GM12865 (cell line): ENCODE data around the gene HERC3.

Experiments used
- DNase-seq: peaks from one replicate; pipeline ENCODE4 v3.0.0; 2010; ENCODE audit warnings: low read depth
- H3K4me3 ChIP-seq: 2 replicates; pipeline ENCODE4 v1.5.1; 2011; ENCODE audit warnings: mild to moderate bottlenecking, low read depth, low read length, control low read depth
- TF ChIP-seq, protein P1 (sequence below): IDR thresholded peaks from 2 replicates; pipeline ENCODE4 v1.5.1; 2011; ENCODE audit warnings: low read length, control low read depth, low read depth, inconsistent platforms; ENCODE audit not compliant: insufficient read depth; ENCODE audit errors: missing control alignments

HERC3 gene

DNA sequence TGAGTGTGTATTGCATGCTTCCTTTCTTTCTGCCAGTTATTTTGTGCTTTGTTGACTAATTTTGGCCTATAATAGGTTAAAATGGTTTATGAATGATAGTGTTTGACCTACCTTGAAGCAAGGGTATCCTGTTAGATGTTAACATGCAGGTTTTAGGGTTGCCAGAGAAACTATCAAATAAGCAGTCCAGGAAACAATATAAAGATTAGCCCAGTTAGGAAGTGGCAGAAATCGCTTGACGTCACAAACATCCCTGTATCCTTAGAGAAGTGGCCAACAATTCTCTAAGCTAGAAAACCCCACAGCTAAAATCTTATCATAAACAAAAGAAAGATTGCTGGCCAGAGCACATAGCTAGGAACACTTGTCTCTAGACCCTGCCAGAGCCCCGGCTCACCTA is 101.5 kb downstream of the HERC3 start:
- TF ChIP-seq, protein P1, sequence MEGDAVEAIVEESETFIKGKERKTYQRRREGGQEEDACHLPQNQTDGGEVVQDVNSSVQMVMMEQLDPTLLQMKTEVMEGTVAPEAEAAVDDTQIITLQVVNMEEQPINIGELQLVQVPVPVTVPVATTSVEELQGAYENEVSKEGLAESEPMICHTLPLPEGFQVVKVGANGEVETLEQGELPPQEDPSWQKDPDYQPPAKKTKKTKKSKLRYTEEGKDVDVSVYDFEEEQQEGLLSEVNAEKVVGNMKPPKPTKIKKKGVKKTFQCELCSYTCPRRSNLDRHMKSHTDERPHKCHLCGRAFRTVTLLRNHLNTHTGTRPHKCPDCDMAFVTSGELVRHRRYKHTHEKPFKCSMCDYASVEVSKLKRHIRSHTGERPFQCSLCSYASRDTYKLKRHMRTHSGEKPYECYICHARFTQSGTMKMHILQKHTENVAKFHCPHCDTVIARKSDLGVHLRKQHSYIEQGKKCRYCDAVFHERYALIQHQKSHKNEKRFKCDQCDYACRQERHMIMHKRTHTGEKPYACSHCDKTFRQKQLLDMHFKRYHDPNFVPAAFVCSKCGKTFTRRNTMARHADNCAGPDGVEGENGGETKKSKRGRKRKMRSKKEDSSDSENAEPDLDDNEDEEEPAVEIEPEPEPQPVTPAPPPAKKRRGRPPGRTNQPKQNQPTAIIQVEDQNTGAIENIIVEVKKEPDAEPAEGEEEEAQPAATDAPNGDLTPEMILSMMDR: no peak
- DNase-seq: no peak
- H3K4me3 ChIP-seq: no peak overlapping the region

- no peak for DNase-seq
- H3K4me3 ChIP-seq: no peak overlapping the region
- TF ChIP-seq, protein P1: no peak
Observed at GRCh38 chr4:88696630-88697029, 104.3 kb downstream of the HERC3 start.

DNA sequence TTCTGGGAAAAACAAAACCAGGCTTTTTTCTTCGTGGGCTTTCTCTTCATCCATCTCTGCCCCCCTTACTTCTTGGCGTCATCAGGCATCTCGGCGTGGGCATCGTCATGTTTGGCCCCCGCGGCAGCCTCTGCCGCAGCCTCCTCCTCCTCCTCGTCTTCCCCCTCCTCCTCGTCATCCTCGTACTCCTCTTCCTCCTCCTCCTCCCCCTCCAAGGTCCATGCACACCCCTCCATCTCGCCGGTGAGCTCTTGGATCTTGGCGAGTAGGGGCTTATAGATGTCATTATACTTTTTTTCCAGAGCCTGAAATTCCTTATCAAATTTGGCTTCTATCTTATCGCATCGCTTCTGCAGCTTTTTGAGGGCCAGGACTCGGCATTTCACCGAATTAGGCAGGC is 104.9 kb downstream of the HERC3 start:
- TF ChIP-seq, protein P1: no peak
- H3K4me3 ChIP-seq: peak overlapping the region; percentile 73
- no peak for DNase-seq

- peak within 1 kb of the TSS; percentile 73 for H3K4me3 ChIP-seq
- DNase-seq: peak; percentile 63
- TF ChIP-seq, protein P1: no peak
Observed at GRCh38 chr4:88697588-88698329, 105.5 kb downstream of the HERC3 start, which contains the start of gene NAP1L5. Gene NAP1L5 (minus strand): TSS chr4:88697829. CDS start chr4:88697754, 75 bp downstream.

GRCh38 chr4:88698519-88698918 is 106.2 kb downstream of the HERC3 start:
- no peak for DNase-seq
- no peak overlapping the region for H3K4me3 ChIP-seq
- TF ChIP-seq, protein P1: no peak

DNA sequence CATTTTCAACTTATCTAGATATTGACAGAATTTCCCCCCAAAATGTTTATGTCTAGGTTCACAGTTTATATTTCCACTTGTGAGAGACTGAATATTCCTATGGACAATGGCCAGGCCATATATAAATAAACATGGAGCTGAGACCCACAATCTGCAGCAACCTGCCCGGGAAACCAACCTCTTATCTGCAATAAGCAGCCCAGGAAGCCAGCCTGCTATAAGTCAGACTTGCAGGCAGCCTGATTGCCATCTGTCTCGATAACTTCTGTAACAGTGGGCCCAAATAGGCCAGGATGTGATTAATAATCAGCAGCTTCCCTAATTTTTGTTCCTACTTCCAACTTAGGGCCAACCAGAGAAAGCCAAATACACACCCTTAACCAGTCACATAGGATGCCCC is 110.5 kb downstream of the HERC3 start:
- DNase-seq: no peak
- H3K4me3 ChIP-seq: no peak overlapping the region
- TF ChIP-seq, protein P1: no peak

GRCh38 chr4:88705223-88705622 is 112.9 kb downstream of the HERC3 start:
- DNase-seq: no peak
- TF ChIP-seq, protein P1: no peak
- H3K4me3 ChIP-seq: no peak overlapping the region
